ENCODE results near the gene CKMT2.

DNA sequence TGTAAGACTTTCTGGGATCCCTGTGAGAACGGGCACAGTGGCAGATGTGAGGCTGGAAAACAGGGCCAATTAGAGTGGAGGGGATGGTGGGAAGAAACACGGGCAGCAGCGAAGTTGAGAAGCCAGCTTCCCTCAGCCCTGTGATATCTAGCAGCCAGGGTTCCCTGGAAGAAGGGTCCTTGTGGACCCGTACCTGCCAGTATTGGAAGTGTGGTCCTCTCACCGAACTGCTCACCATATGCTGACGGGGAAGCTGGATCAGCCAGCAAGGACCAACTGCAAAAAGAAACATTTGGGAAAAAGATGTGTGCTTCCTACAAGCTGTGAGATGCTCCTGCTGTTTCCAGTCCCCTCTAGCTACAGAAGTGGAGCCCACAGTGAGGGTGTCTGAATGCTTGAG is 13.6 kb downstream of the CKMT2 start:
- TF ChIP-seq CTCF (IDR thresholded peaks at IDR 0.05): no peak
- no peak for TF ChIP-seq POLR2A (IDR thresholded peaks at IDR 0.05; ENCODE audit: low read depth)
- TF ChIP-seq EP300 (IDR thresholded peaks at IDR 0.05): no peak
